Activated T-cell treated with anti-CD3 and anti-CD28 coated beads for 4 hours (primary cell): ENCODE data around the gene TXNDC12.

Experiments
- DNase-seq: peaks from one replicate; pipeline ENCODE4 v3.0.0-alpha.2; 2020

Gene TXNDC12

GRCh38 chr1:51990478-51990965 is 64.5 kb downstream of the TXNDC12 start, which contains the start of gene RAB3B:
TSS of gene RAB3B (minus strand) at chr1:51990700. CDS start at chr1:51977117, 13,583 bp downstream.
- peak; percentile 86 for DNase-seq

GRCh38 chr1:51989582-51990477 is 65.2 kb downstream of the TXNDC12 start:
- DNase-seq: no peak

GRCh38 chr1:51988254-51988653 is 66.7 kb downstream of the TXNDC12 start:
- no peak for DNase-seq

- no peak for DNase-seq
These were observed 68.3 kb downstream of the TXNDC12 start for GRCh38 chr1:51986718-51987117.

GRCh38 chr1:51982161-51982560 is 72.8 kb downstream of the TXNDC12 start:
- DNase-seq: no peak

GRCh38 chr1:51981555-51981954 is 73.4 kb downstream of the TXNDC12 start:
- DNase-seq: no peak

GRCh38 chr1:51978099-51978498 is 76.9 kb downstream of the TXNDC12 start:
- DNase-seq: no peak

GRCh38 chr1:51976846-51977602 is 78.0 kb downstream of the TXNDC12 start:
- DNase-seq: no peak

- no peak for DNase-seq
These were observed 81.2 kb downstream of the TXNDC12 start for GRCh38 chr1:51973587-51974474.
